Stimulated activated CD4-positive, alpha-beta T cell treated with anti-CD3 and anti-CD28 coated beads, Interleukin-4, amount 100 ng/mL, for 48 hours (primary cell): ENCODE results near the gene PKNOX2.
"Not testable (repeated sequence)": the region's sequence is repeated elsewhere in the genome, so short reads cannot be mapped to it uniquely, and the experiment has no call there.

ENCODE experiments used
- DNase-seq, 2 donors: peaks; one replicate each; pipeline ENCODE4 v3.0.0-alpha.2; 2020; ENCODE audit warnings: low read depth in 2 of 2

Gene PKNOX2

DNA sequence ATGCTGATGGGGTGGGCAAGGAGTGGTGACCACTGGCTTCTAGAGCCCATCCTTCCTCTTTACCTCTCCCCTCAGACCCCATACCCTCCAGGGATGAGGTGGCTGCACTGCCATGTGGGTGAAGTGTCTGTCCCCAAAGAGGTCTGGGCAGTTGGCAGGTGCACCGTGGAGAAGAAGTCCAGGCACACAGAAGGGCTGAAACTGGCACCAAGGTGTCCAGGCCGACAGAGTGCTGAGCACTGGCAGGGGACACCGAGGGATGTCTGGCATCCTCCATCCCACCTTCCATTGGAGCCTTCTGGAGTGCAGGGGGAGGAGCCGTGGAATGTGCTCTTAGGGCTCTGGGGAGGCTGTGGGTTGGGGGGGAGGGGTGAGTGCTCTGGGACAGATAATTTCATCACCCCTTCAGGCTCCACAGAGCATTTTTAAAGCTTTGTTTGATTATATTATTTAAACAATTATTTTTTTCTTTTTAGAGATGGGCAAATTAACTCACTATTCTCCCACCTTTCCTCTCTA lies 37.9 kb downstream of the PKNOX2 start:
- DNase-seq: no peak

DNA sequence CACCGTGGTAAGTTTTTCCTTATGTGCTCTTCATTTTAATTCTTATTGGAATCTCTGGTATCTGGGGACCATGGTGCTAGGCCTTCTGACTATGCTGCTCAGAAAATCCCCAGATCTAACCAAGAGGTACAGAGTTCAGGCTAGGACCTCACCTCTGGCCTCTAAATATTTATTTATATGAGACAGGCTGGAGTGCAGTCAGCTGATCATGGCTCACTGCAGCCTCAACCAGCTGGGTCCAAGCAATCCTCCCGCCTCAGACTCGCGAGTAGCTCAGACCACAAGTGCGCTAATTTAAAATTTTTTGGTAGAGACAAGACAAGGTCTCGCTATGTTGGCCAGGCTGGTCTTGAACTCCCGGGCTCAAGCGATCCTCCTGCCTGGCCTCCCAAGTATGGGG lies 38.4 kb downstream of the PKNOX2 start:
- no peak for DNase-seq

- DNase-seq: no peak
These were observed 43.4 kb downstream of the PKNOX2 start for GRCh38 chr11:125207866-125208425.

DNA sequence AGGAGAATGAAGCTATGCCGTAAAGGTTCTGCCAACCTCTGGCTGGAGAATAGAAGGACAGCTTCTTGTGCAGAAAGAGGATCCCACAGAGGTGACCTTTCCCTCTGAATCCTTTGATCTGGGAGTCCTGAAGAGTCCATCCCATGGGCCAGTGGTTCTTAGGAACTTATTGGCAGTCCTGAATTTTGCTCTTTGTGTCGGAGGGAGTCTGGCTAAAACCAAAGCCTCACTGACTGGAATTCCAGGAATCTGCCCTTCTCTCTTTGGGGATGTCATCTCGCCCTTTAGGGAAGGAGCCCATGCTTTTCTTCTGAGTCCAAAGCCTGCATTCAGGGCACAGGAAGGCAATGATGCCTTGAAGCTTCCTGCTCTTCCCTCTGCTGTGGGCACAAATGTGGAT lies 45.5 kb downstream of the PKNOX2 start:
- no peak for DNase-seq

DNA sequence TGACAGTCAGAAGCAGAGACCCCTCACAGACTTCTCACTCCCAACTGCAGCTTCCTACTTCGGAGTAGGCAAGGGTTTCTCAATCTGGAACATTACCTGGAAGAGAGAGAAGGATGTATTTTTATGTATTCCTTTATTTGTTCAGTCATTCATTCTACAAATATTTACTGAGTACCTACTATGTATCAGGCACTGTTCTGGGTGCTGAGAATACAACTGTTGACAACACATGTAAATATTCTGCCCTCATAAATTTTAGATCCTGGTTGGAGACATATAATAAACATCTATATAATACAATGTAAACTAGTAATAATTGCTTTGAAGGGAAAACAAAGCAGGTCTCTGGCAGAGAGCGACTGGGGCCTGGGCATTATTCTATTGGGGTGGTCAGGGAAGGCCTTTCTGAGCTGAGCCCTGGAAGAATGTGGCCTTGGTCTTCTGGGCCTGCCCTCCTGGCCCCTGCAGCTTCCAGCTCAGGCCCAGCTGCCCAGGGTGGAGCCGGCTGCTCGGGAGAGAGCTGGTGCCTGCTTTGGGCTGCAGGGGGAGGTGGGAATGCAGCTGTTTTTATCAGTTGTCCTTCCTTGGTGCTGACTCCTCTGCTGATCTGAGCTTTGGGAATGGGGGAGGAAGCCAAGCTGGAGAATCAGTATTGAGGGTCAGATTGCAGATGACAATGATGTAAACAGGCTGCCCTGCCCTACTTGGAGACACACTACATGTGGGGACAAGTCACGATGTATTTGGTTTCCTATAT lies 46.8 kb downstream of the PKNOX2 start:
- no peak for DNase-seq

- no peak for DNase-seq
These were observed 47.4 kb downstream of the PKNOX2 start for GRCh38 chr11:125211948-125212340.

DNA sequence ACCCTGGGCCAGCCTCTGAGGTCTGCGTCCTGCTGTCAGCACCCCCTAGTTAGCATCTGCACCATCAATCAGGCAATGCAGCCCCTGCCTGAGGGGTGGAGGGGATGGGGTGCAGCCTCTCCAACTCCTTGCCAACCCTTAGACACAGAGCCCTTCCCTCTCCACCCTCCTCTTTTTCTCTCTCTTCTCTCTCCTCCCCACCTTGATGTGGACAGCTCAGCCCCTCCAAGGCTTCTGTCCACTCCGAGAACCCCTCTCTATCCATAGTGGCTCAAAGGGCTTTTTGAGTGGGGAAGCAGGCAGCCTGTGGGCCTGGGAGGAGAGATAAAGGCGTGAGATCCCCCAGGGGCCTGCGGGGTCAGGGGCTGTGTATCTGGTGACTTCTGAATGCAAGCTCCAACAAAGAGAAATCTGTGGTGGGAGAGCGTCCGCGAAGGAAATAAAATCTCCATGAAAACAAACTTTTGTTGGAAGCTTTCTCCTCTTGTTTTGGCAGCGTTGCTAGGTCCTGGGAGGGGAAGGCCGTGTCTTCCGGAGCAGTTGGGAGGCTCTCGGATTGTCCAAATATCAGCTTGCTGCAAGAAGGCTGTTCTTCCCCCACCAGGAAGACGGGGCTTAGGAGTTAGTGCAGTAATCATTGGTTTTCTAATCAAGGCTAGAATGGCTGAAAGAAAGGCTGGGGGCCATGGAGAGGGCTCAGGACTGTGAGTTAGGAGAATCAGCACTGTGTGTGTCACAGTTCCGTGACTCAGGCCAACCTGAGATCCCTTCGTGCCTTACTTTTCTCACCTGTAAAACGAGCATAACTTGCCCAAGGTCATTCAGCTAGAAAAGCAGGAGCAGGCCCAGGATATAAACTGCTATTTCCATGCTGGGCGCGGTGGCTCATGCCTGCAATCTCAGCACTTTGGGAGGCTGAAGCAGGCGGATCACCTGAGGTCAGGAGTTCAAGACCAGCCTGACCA lies 50.3 kb downstream of the PKNOX2 start:
- DNase-seq: no peak

DNA sequence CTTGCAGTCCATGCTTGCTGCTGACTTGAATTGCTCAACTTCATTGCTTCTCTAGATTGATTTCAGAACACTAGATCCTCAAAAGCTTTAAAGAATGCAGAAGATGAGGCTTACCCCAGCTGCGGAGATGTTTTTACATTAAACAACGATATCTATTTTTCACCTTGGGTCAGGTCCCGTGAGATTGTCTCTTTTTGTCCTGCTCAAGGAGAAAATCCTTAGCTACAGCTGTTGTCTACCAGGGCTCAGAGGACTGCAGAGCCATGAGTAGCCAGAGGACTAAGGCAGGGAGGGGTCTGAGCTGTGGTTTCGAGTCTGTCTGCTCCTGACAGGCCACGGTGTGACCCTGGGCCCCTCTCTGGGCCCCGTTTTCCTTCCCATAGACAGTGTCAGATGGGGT lies 51.4 kb downstream of the PKNOX2 start:
- DNase-seq: no peak

DNA sequence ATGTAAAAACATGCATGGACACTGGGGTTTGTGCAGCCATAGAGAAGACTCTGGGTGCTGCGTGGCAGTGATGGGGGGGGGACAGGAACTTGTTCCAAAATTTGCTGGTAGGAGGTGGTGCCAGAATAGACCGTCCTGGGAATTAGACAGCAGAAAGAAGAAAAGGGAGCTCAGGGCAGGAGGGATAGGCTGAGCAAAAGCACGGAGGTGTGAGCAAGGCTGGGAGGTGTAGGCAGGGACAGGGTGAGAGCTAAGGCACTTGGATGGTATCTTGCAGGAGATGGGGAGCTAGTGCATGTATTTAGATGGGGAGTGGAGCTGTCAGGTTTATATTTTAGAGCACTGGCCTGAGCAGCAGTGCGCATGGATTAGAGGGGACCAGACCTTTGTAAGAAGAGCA lies 53.8 kb downstream of the PKNOX2 start:
- no peak for DNase-seq

GRCh38 chr11:125221461-125221860 lies 56.9 kb downstream of the PKNOX2 start:
- DNase-seq: no peak

- no peak for DNase-seq
These were observed 57.9 kb downstream of the PKNOX2 start for GRCh38 chr11:125222494-125222893.

DNA sequence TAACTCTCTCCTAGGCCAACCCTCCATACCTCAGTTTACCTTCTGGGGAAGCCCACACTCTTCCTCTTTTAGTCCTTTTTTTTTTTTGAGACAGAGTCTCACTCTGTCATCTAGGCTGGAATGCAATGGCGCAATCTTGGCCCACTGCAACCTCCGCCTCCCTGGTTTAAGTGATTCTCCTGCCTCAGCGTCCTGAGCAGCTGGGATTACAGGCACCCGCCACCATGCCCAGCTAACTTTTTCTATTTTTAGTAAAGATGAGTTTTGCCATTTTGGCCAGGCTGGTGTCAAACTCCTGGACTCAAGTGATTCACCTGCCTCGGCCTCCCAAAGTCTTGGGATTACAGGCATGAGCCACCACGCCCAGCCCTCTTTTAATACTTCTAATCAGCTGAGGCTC lies 58.6 kb downstream of the PKNOX2 start:
- DNase-seq: not testable (repeated sequence)

DNA sequence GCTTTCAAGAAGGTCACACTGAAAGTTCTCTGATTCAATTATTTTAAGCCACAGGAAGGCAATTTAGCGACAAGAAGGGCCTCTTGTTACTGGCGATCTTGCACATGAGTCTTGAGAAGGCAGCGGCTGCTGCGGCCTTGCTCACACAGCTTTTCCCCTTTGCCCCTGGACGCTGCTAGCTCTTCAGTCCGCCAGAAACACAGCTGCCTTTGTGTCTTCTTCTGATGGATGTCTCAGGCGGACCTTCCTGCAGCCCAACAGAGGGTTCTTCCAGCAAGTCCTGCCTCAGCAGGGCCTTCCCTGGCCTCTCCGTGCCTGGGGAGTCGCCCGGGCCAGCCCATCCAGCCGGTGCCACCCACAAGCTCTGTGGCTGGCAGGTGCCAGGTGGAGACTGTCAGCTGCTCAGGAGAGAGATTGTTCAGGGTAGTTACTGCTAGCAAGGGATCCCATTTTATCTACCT lies 59.4 kb downstream of the PKNOX2 start:
- DNase-seq: no peak

GRCh38 chr11:125224391-125225021 lies 60.0 kb downstream of the PKNOX2 start:
- no peak for DNase-seq

DNA sequence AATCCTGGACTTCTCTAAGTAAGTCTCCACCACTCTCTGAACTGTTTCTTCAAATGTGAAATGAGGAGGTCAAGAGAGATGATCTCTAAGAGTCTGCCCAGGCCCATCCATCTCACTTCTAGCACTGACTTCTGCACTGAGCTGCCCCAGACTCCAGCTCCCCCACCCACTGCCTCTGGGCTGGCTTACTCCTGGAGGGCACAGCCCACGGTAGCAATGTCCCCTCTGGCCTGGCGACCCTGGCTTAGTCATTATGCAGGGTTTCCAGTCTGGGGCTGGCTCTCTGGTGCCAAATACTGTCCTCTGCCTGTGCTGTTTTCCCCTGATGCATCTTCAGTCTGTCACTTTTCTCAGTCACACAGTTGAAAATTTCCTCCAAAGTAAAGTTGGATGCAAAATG lies 60.9 kb downstream of the PKNOX2 start:
- DNase-seq: no peak

DNA sequence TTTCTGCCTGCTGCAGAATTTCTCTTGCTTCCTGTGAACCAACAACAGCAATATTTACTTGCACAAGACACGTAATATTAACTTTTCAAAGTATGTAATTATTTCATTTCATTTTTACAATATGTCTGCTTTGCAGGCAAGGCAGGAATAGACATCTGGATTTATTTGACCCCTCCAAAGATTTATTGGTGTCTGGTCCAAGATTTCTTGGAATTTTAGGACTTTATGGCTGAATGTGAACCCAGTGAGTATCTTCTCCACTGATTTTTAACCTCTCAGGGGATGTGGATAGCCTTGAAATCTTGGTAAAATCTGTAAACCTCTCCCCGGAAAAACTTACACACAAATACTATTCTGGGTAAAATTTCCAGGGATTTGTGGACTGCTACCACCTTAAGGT lies 61.5 kb downstream of the PKNOX2 start:
- no peak for DNase-seq

DNA sequence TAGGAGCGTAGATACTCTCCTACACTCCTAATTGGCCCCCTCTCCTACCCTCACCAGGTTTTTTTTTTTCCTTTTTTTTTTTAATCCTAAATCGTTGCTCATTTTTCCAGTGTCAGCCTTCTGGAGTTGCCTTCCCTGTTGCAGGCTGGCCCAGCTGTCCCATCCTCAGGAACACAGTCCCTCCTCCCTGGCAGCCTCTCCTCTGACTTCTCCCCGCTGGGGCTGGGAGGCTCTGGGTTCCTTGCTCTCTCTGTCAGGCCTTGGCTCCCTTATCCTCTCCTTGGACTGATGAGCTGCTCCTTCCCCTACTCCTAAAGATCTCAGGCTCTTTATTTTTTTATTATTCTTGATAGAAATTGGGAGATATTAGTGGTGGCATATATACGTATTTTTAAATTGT lies 62.2 kb downstream of the PKNOX2 start:
- DNase-seq: no peak

DNA sequence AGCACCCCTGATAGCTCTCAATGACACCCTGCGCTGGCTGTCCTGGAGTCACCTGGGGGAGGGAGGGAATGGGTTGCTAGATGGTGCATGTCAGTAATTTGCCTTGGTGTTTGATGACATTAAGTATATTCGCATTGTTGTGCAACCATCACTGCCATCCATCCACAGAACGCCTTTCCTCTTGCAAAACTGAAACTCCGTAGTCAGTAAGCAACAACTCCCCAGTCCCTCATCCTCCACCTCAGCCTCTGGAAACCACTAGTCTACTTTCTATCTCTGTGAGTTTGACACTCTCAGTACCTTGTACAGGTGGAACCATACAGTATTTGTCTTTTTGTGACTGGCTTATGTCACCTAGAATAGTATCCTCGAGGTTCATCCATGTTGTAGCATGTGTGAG lies 62.6 kb downstream of the PKNOX2 start:
- no peak for DNase-seq

DNA sequence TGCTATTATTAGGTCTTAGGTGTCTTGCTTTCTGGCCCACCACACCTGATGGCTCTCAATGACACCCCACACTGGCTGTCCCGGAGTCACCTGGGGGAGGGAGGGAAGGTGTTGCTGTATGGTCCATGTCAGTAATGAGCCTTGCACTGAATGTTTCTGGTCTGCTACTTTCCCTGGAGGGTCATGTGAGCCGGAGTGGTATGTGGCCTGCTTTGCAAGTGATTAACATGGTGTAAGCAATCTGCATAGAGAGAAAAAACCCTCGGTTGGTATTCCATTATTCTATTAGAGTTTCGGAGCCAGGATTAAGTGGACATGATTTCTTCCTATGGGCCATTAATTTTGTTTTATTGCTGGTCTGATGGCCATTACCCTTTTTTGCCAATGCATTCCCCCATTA lies 63.9 kb downstream of the PKNOX2 start:
- no peak for DNase-seq

DNA sequence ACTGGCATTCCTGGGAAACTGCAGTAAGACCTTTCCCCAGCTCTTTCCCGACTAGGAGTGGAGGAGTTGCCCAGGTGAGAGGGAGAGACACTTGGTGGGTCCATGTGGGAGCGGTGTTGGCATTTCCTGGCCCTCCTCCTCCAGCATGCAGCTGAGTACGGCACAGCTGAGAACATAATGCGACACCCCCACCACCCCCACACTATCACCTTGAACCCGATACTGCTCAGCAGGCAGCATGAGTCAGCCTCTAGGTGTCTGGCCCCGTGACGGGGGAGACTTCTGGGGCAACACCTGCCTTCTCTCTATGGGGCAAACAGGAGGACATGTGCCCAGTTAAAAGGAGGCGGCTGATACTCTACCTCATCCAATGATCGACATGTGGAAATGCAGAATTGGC lies 64.4 kb downstream of the PKNOX2 start:
- DNase-seq: no peak

GRCh38 chr11:125229916-125230315 lies 65.4 kb downstream of the PKNOX2 start:
- DNase-seq: no peak

- DNase-seq: no peak
These were observed 68.6 kb downstream of the PKNOX2 start for GRCh38 chr11:125233116-125233515.
